Subcutaneous adipose tissue (tissue), 4 donors: Measurements from ENCODE around the gene AK8. TPM values are rescaled to one million over a fixed set of nuclear protein-coding genes. Genes with fewer than 3 reads are reported as not detected.

Source experiments
- CTCF ChIP-seq: fragments of 450-650 bp; IDR thresholded peaks from one replicate; pipeline ENCODE4 v1.5.1; 2016; ENCODE audit warnings: low read depth, mild to moderate bottlenecking, control low read depth, antibody characterized with exemption, moderate library complexity
- total RNA-seq, 4 donors: library from RNA; depleted of rRNA; stranded (reverse); fragments of >200 nt; gene quantifications; one replicate each; pipeline ENCODE4 v1.1.0, GENCODE V29; 2016

The AK8 gene
- total RNA-seq, 4 donors from 2014 or later = 0.68 to 1.3 (median 1.1) TPM

GRCh38 chr9:132832171-132832881 is 45.8 kb downstream of the AK8 start:
- no peak for TF ChIP-seq CTCF

GRCh38 chr9:132828201-132828770 is 49.8 kb downstream of the AK8 start:
- no peak for TF ChIP-seq CTCF

- TF ChIP-seq CTCF = no peak
Measured at GRCh38 chr9:132827366-132827765, 50.7 kb downstream of the AK8 start.

GRCh38 chr9:132826621-132827365 is 51.3 kb downstream of the AK8 start:
- TF ChIP-seq CTCF = no peak

GRCh38 chr9:132826131-132826530 is 52.0 kb downstream of the AK8 start:
- TF ChIP-seq CTCF = no peak

GRCh38 chr9:132825430-132825829 is 52.7 kb downstream of the AK8 start:
- no peak for TF ChIP-seq CTCF

- TF ChIP-seq CTCF = no peak
Measured at GRCh38 chr9:132824951-132825350, 53.1 kb downstream of the AK8 start.
